Liver (tissue), 9 donors: Measurements from ENCODE around the gene APBA2. TPM values are rescaled to one million over a fixed set of nuclear protein-coding genes. Genes with fewer than 3 reads are reported as not detected.

ENCODE experiments used
- DNase-seq: peaks from one replicate; pipeline ENCODE4 v3.0.0-alpha.2; 2017; ENCODE audit warnings: low spot score
- H3K27ac ChIP-seq, 2 donors: one replicate each; pipeline ENCODE4 v1.7.0; 2013; ENCODE audit warnings: inconsistent platforms in 2 of 2, low read length in 2 of 2, control low read depth in 1 of 2, low read depth in 1 of 2, mild to moderate bottlenecking in 1 of 2
- H3K27me3 ChIP-seq, 4 donors: one replicate each; pipeline versions ENCODE4 v1.6.1 to v1.7.0; 2013; ENCODE audit warnings: low read length in 3 of 4, inconsistent platforms in 1 of 4, mild to moderate bottlenecking in 1 of 4, moderate library complexity in 1 of 4; ENCODE audit not compliant: control insufficient read depth in 4 of 4, insufficient read depth in 4 of 4
- H3K36me3 ChIP-seq, 4 donors: one replicate each; pipeline versions ENCODE4 v1.6.1 to v1.7.0; 2013; ENCODE audit warnings: low read length in 3 of 4, mild to moderate bottlenecking in 3 of 4, low read depth in 1 of 4, moderate library complexity in 1 of 4; ENCODE audit not compliant: control insufficient read depth in 4 of 4, insufficient read depth in 3 of 4
- H3K4me1 ChIP-seq, 4 donors: one replicate each; pipeline versions ENCODE4 v1.6.1 to v1.7.0; 2013; ENCODE audit warnings: low read length in 3 of 4, mild to moderate bottlenecking in 3 of 4, moderate library complexity in 1 of 4; ENCODE audit not compliant: control insufficient read depth in 4 of 4, insufficient read depth in 4 of 4
- H3K4me3 ChIP-seq, 3 donors: one replicate each; pipeline versions ENCODE4 v1.6.1 to v1.7.0; 2013; ENCODE audit warnings: low read length in 3 of 3, control low read depth in 1 of 3, low read depth in 1 of 3, mild to moderate bottlenecking in 1 of 3
- H3K9ac ChIP-seq, 2 donors: one replicate each; pipeline ENCODE4 v1.7.0; 2013; ENCODE audit warnings: low read length in 2 of 2, mild to moderate bottlenecking in 2 of 2, moderate library complexity in 2 of 2, control low read depth in 1 of 2, low read depth in 1 of 2
- H3K9me3 ChIP-seq, 4 donors: one replicate each; pipeline versions ENCODE4 v1.6.1 to v1.7.0; 2013; ENCODE audit warnings: low read length in 3 of 4; ENCODE audit not compliant: control insufficient read depth in 4 of 4
- ATF3 ChIP-seq: IDR thresholded peaks from 2 replicates; pipeline ENCODE4 v1.6.1; 2016; ENCODE audit warnings: antibody characterized with exemption
- EGR1 ChIP-seq, 2 donors: IDR thresholded peaks; 2 replicates each; pipeline ENCODE4 v1.6.1; 2016 to 2018; ENCODE audit warnings: antibody characterized with exemption in 2 of 2, low read depth in 2 of 2
- FOXA1 ChIP-seq: IDR thresholded peaks from 2 replicates; pipeline ENCODE4 v1.6.1; 2016; ENCODE audit warnings: antibody characterized with exemption
- FOXA2 ChIP-seq: IDR thresholded peaks from 2 replicates; pipeline ENCODE4 v1.6.1; 2016; ENCODE audit warnings: antibody characterized with exemption
- GABPA ChIP-seq, 2 donors: IDR thresholded peaks in 1 of 2; conservative IDR thresholded peaks in 1 of 2; 2 replicates each; pipeline ENCODE4 v1.6.1; 2016; ENCODE audit warnings: antibody characterized with exemption in 2 of 2, mild to moderate bottlenecking in 1 of 2, moderate library complexity in 1 of 2
- HNF4A ChIP-seq, 2 donors: conservative IDR thresholded peaks; 2 replicates each; pipeline ENCODE4 v1.6.1; 2016; ENCODE audit warnings: antibody characterized with exemption in 2 of 2, mild to moderate bottlenecking in 2 of 2
- JUND ChIP-seq, 2 donors: IDR thresholded peaks; 2 replicates each; pipeline ENCODE4 v1.6.1; 2016; ENCODE audit warnings: antibody characterized with exemption in 2 of 2
- NR2F2 ChIP-seq: IDR thresholded peaks from 2 replicates; pipeline ENCODE4 v1.6.1; 2016; ENCODE audit warnings: antibody characterized with exemption
- RAD21 ChIP-seq, 2 donors: IDR thresholded peaks; 2 replicates each; pipeline ENCODE4 v1.6.1; 2016; ENCODE audit warnings: antibody characterized with exemption in 2 of 2, mild to moderate bottlenecking in 2 of 2
- REST ChIP-seq: IDR thresholded peaks from 2 replicates; pipeline ENCODE4 v1.6.1; 2016; ENCODE audit warnings: antibody characterized with exemption, mild to moderate bottlenecking
- RXRA ChIP-seq, 2 donors: IDR thresholded peaks; 2 replicates each; pipeline ENCODE4 v1.6.1; 2017 to 2018; ENCODE audit warnings: antibody characterized with exemption in 2 of 2, mild to moderate bottlenecking in 1 of 2
- WGBS: extraction: QIAGEN DNeasy Blood & Tissue Kit; methylation state at CpG from one replicate; pipeline ENCODE4 v1.1.7; 2013; 5-methylcytosine and 5-hydroxymethylcytosine counted together
- polyA plus RNA-seq, 2 donors: library from polyadenylated mRNA; stranded (reverse) in 1 of 2; unstranded in 1 of 2; fragments of 200-250 nt in 1 of 2; fragments of >200 nt in 1 of 2; fragmentation: Nextera tagmentation in 1 of 2; extraction: Ambion mirVana in 1 of 2; gene quantifications; one replicate each; pipeline versions ENCODE4 v1.2.1 to v1.2.3, GENCODE V29; 2013 to 2015
- total RNA-seq, 2 donors: library from RNA; depleted of rRNA; stranded (reverse); fragments of >200 nt; gene quantifications; one replicate each; pipeline ENCODE4 v1.2.3, GENCODE V29; 2014
- TF ChIP-seq, protein P1 (sequence below): fragments of 150-350 bp; IDR thresholded peaks from 2 replicates; pipeline ENCODE4 v1.5.1; 2017; ENCODE audit warnings: improper control_type of control experiment, low read depth, low read length; ENCODE audit not compliant: missing input control
- donor health status: healthy.
- donor health status: healthy.
- donor health status: healthy.
- donor health status: healthy.
- donor health status: healthy.

Gene APBA2
- total and polyA plus RNA-seq, 4 donors, result 0.38 to 2.9 (median 1.7) TPM

GRCh38 chr15:29125382-29126207 is 239.8 kb downstream of the APBA2 start:
- no peak for DNase-seq
- H3K9ac ChIP-seq, result no peak overlapping the region
- 90% methylated on average over 19 of the region's 19 CpGs for WGBS
- no peak for TF ChIP-seq FOXA2
- no peaks in the 10 kb centered on the region for H3K27me3 ChIP-seq
- no peaks in the 10 kb centered on the region for H3K4me1 ChIP-seq
- H3K36me3 ChIP-seq, result no peaks in the 10 kb centered on the region
- H3K9me3 ChIP-seq, result no peaks in the 10 kb centered on the region
- no peak overlapping the region for H3K27ac ChIP-seq
- H3K4me3 ChIP-seq, result no peak overlapping the region

GRCh38 chr15:29126208-29126536 is 240.4 kb downstream of the APBA2 start:
- Histone ChIP-seq H3K9ac (no peak overlapping the region), H3K4me1 (no peaks in the 10 kb centered on the region), H3K9me3 (no peaks in the 10 kb centered on the region), H3K27me3 (no peaks in the 10 kb centered on the region), H3K27ac (no peak overlapping the region), H3K36me3 (no peaks in the 10 kb centered on the region), H3K4me3 (no peak overlapping the region)
- WGBS, result 84% methylated on average over 11 of the region's 11 CpGs
- TF ChIP-seq HNF4A (conservative IDR thresholded peaks at IDR 0.05), result no peak
- TF ChIP-seq, protein P1, sequence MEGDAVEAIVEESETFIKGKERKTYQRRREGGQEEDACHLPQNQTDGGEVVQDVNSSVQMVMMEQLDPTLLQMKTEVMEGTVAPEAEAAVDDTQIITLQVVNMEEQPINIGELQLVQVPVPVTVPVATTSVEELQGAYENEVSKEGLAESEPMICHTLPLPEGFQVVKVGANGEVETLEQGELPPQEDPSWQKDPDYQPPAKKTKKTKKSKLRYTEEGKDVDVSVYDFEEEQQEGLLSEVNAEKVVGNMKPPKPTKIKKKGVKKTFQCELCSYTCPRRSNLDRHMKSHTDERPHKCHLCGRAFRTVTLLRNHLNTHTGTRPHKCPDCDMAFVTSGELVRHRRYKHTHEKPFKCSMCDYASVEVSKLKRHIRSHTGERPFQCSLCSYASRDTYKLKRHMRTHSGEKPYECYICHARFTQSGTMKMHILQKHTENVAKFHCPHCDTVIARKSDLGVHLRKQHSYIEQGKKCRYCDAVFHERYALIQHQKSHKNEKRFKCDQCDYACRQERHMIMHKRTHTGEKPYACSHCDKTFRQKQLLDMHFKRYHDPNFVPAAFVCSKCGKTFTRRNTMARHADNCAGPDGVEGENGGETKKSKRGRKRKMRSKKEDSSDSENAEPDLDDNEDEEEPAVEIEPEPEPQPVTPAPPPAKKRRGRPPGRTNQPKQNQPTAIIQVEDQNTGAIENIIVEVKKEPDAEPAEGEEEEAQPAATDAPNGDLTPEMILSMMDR, result no peak
- TF ChIP-seq REST, result no peak
- TF ChIP-seq RAD21 (IDR thresholded peaks at IDR 0.05), result no peak
- DNase-seq, result no peak

DNA sequence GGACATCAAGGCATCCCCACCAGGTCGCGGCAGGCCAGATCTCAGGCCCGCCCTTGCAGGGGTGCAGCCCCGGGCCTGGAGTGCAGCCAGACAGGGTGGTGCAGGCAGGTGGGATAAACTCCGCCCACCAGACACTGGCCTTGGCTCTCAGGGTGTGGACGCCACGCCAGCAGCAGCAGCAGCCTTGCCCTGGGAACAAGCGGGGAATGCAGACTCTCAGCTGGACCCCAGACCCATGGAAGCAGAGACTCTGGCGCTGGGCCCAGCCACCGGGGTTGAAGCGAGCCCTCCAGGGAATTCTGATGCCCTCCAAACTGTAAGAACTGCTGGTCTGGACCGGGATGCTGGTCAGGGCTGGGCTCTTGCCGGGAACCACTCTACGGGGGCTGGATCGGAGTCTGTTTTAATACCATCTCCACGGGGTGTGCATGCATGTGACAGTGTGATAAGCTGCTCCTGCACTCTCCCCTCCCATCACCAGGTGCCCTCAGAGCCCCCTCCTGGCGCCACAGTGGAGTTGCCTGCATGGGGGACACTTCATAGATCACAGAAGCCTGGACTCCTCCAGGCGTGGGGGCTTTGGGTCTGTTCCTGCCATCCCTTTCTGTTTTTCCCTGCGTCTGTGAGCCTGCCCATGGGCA is 241.2 kb downstream of the APBA2 start:
- 65% methylated on average over 19 of the region's 19 CpGs for WGBS
- Histone ChIP-seq H3K9ac (no peak overlapping the region), H3K27me3 (no peaks in the 10 kb centered on the region), H3K4me1 (no peaks in the 10 kb centered on the region), H3K9me3 (no peaks in the 10 kb centered on the region), H3K27ac (no peak overlapping the region), H3K36me3 (no peaks in the 10 kb centered on the region), H3K4me3 (no peak overlapping the region)
- no peak for DNase-seq
- TF ChIP-seq FOXA2, result no peak
- no peak for TF ChIP-seq JUND (IDR thresholded peaks at IDR 0.05)
- no peak for TF ChIP-seq ATF3
- TF ChIP-seq, protein P1, result no peak
- no peak for TF ChIP-seq HNF4A (conservative IDR thresholded peaks at IDR 0.05)
- TF ChIP-seq RXRA (IDR thresholded peaks at IDR 0.05), result no peak
- no peak for TF ChIP-seq GABPA (IDR thresholded peaks at IDR 0.05 in 1 of 2, conservative IDR thresholded peaks at IDR 0.05 in 1 of 2)
- no peak for TF ChIP-seq EGR1 (IDR thresholded peaks at IDR 0.05; ENCODE audit: low read depth in 2 of 2)
- TF ChIP-seq NR2F2, result no peak
- no peak for TF ChIP-seq FOXA1
